ENCODE data around the gene NR1D2. TPM values are rescaled to one million over a fixed set of nuclear protein-coding genes. Genes with fewer than 3 reads are reported as not detected.
"Not testable (repeated sequence)": the region's sequence is repeated elsewhere in the genome, so short reads cannot be mapped to it uniquely, and the experiment has no call there.

Gene NR1D2
- total RNA-seq: 10 to 100 TPM; 19.6 to 36.9 (median 22.7) TPM

- ATAC-seq (ENCODE audit: low FRiP score) (peak; percentile 56), DNase-seq (ENCODE audit: low spot score) (peak; percentile 30)
- no peak for TF ChIP-seq CTCF (IDR thresholded peaks at IDR 0.05)
Observed at GRCh38 chr3:23944861-23945662, at the start of gene NR1D2. Gene NR1D2 (plus strand): TSS chr3:23945286. CDS start chr3:23945579, 293 bp downstream.

- ATAC-seq (ENCODE audit: low FRiP score) (no peak), DNase-seq (ENCODE audit: low spot score) (no peak)
- no peak for TF ChIP-seq CTCF (IDR thresholded peaks at IDR 0.05)
Observed at GRCh38 chr3:23900744-23901143, 44.3 kb upstream of the NR1D2 start.

- DNase-seq (ENCODE audit: low spot score) (no peak), ATAC-seq (ENCODE audit: low FRiP score) (no peak)
- no peak for TF ChIP-seq CTCF (IDR thresholded peaks at IDR 0.05)
Observed at GRCh38 chr3:23904545-23904944, 40.5 kb upstream of the NR1D2 start.

- DNase-seq (ENCODE audit: low spot score) (no peak), ATAC-seq (ENCODE audit: low FRiP score) (no peak)
- TF ChIP-seq CTCF (IDR thresholded peaks at IDR 0.05): no peak
Observed at GRCh38 chr3:23909341-23909740, 35.7 kb upstream of the NR1D2 start.

GRCh38 chr3:23911397-23911796 lies 33.7 kb upstream of the NR1D2 start:
- no peak for ATAC-seq (ENCODE audit: low FRiP score)
- DNase-seq (ENCODE audit: low spot score): no peak
- TF ChIP-seq CTCF (IDR thresholded peaks at IDR 0.05): no peak

GRCh38 chr3:23912335-23912734 lies 32.8 kb upstream of the NR1D2 start:
- DNase-seq (ENCODE audit: low spot score); ATAC-seq (ENCODE audit: low FRiP score): not testable (repeated sequence)

- DNase-seq (ENCODE audit: low spot score) (no peak), ATAC-seq (ENCODE audit: low FRiP score) (no peak)
- no peak for TF ChIP-seq CTCF (IDR thresholded peaks at IDR 0.05)
Observed at GRCh38 chr3:23913182-23913581, 31.9 kb upstream of the NR1D2 start.
